ENCODE results near the gene FRMD1.

FRMD1 gene

DNA sequence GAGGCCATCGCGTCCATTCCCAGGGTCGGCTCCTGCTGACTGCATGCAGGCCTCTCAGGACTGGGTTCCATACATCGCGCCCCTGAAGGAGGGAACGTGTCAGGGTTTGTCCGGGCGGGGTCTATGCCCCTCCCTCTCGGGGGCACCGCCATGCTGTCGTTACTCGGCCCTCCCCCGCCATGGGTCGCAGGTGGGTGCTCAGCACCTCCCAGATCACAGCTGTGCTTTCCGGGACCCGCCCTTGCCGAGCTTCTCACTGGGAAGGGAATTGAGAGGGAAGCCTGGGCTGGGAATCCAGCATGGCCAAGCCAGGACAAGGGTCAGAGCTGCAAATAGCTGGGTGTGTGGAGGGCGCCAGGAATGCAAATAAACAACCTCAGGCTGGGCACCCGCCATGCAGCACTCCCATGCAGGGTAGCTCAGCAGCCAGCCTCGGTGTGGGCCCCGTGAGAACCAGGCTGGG lies at the start of gene FRMD1:
FRMD1 (minus strand) TSS at position 270 of the 463 bp plus-strand sequence; CDS start at position 152, 118 bp downstream.
- Histone ChIP-seq H3K27ac (ENCODE audit: low read depth, low read length) (no peak within 1 kb of the TSS), H3K36me3 (ENCODE audit: insufficient read depth, low read length) (no peaks in the 10 kb centered on the region), H2AFZ (ENCODE audit: low read length, unreplicated experiment) (no peak within 1 kb of the TSS), H3K4me3 (ENCODE audit: low read depth, low read length) (no peak within 1 kb of the TSS), H3K79me2 (ENCODE audit: control insufficient read depth, insufficient read depth, low read length, unreplicated experiment) (no peaks in the 10 kb centered on the region), H3K4me1 (ENCODE audit: control insufficient read depth, insufficient read depth, low read length, unreplicated experiment) (no peaks in the 10 kb centered on the region), H3K27me3 (ENCODE audit: insufficient read depth, low read length) (no peaks in the 10 kb centered on the region)

DNA sequence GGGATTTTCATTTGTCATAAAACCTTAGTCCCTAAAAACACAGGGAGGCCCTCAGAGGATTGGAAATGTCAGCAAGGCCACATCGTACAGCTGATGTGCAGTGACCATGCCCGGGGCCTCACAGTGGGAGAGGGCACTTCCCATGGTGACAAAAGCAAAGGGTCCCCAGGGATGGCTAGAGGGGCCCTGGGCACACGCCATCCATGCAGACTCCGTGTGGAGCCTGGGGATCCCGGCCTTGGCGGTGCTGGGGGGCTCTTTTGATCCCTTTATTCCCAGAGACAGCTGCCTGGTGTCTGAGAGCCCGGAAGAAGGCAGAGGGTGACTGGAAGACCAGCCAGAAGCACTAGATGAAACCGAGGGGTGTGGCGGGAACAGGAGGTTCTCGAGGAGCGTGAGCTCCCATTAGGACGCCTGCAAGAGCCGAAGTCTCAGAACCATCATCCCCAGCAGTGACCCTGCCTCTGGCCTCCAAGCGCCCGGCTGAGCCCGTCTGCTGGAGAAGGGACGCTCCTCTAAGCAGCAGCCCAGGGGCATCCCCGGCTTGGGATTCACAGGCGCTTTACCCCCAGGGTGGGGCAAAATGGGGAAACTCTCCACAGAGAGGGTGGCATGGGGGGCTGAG lies 49.1 kb upstream of the FRMD1 start:
- Histone ChIP-seq H2AFZ (ENCODE audit: low read length, unreplicated experiment) (no peak overlapping the region), H3K27me3 (ENCODE audit: insufficient read depth, low read length) (peaks cover 3% of the 10 kb centered on the region; the same call in 1 of the 2 replicates), H3K4me1 (ENCODE audit: control insufficient read depth, insufficient read depth, low read length, unreplicated experiment) (peaks cover 9% of the 10 kb centered on the region), H3K27ac (ENCODE audit: low read depth, low read length) (no peak overlapping the region), H3K79me2 (ENCODE audit: control insufficient read depth, insufficient read depth, low read length, unreplicated experiment) (no peaks in the 10 kb centered on the region), H3K36me3 (ENCODE audit: insufficient read depth, low read length) (no peaks in the 10 kb centered on the region), H3K4me3 (ENCODE audit: low read depth, low read length) (no peak overlapping the region)

DNA sequence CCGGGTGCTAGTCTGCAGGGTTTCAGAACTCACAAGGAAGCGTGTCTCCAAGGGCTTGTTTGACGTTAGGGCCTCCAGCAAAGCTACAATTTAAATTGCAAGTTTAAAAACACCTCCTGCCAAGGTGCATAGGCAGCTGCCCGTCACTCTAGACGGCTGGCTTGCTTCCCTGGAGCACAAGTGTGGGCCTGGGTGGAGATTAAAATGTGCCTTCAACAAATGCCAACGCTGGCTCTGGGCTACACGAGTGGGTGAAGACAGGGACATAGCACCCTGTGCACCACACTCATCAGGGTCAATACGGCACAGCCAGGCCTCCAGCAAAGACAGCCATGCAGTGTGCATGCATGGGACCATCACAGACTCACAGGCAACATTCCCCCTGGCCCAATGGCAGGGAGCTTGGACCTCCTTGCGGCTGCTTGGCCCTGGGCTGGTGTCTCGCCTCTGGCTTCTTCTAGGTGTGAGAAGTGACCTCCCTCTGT lies 48.4 kb upstream of the FRMD1 start:
- H2AFZ ChIP-seq (ENCODE audit: low read length, unreplicated experiment): no peak overlapping the region
- H3K4me3 ChIP-seq (ENCODE audit: low read depth, low read length): no peak overlapping the region
- H3K27me3 ChIP-seq (ENCODE audit: insufficient read depth, low read length): peaks cover 3% of the 10 kb centered on the region; the same call in 1 of the 2 replicates
- H3K79me2 ChIP-seq (ENCODE audit: control insufficient read depth, insufficient read depth, low read length, unreplicated experiment): no peaks in the 10 kb centered on the region
- no peak overlapping the region for H3K27ac ChIP-seq (ENCODE audit: low read depth, low read length)
- no peaks in the 10 kb centered on the region for H3K36me3 ChIP-seq (ENCODE audit: insufficient read depth, low read length)
- peaks cover 4% of the 10 kb centered on the region for H3K4me1 ChIP-seq (ENCODE audit: control insufficient read depth, insufficient read depth, low read length, unreplicated experiment)

DNA sequence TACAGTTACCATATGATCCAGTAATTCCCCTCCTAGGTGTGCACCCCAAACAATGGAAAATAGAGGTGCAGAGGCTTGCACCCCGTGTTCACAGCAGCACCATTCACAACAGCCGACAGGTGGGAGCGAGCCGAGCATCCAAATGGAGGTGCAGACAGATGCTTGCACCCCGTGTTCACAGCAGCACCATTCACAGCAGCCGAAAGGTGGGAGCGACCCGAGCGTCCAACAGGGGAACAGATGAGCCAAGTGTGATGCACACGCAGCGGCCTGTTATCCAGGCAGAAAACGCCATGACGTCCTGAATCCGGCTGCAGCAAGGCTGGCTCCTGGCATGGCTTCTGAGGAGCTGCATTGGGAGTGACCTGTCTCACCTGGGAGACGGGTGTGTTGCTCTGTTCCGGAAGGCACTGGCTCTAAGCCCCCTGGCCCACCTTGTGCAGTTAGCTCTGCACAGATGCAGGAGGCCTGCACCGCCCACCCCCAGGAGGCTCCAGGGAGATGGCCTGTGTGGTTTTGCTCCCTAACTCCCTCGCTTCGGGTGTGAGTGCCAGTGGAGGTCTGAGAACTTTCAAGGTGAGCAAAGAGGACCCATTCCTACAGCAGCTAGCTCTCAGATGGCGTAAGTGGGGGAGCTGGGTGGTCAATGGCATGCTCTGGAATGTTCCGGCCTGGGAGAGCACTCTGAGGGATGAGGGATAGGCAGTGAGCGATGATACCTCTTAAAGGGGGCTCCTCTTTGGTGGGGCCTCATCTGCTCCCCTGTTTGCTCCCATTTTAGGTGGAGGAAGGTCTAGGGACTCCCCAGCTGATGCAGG lies 47.8 kb upstream of the FRMD1 start:
- no peaks in the 10 kb centered on the region for H3K79me2 ChIP-seq (ENCODE audit: control insufficient read depth, insufficient read depth, low read length, unreplicated experiment)
- H3K36me3 ChIP-seq (ENCODE audit: insufficient read depth, low read length): no peaks in the 10 kb centered on the region
- no peak overlapping the region for H2AFZ ChIP-seq (ENCODE audit: low read length, unreplicated experiment)
- no peak overlapping the region for H3K4me3 ChIP-seq (ENCODE audit: low read depth, low read length)
- no peak overlapping the region for H3K27ac ChIP-seq (ENCODE audit: low read depth, low read length)
- no peaks in the 10 kb centered on the region for H3K4me1 ChIP-seq (ENCODE audit: control insufficient read depth, insufficient read depth, low read length, unreplicated experiment)
- H3K27me3 ChIP-seq (ENCODE audit: insufficient read depth, low read length): peaks cover 3% of the 10 kb centered on the region; the same call in 1 of the 2 replicates

DNA sequence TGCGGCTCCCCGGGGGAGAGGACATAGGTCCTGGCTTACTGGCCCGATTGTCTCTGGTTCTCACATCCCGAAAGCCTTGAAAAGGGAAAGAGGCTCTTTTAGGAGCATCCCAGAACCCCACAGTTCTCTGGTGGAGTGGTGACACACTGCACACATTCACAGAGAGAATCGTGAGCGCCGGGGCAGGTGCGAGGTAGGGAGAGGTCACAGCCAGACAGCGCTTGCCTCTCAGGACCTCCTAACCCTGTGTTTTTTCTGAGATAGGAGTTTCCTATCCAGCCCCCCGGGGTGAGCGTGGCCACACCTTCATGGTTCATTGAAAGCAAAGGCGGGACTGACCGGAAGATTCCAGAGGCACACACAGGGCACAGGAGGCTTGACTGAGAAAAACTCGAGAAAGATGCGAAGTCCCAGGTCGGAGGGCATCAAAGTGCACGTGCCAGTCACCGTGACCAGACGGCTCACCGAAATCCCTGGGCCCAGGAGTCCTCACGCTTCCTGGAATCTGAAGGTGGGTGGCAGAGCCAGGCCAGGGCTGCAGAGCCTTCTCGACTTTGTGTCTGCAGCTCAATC lies 46.5 kb upstream of the FRMD1 start:
- H3K79me2 ChIP-seq (ENCODE audit: control insufficient read depth, insufficient read depth, low read length, unreplicated experiment): no peaks in the 10 kb centered on the region
- no peaks in the 10 kb centered on the region for H3K4me1 ChIP-seq (ENCODE audit: control insufficient read depth, insufficient read depth, low read length, unreplicated experiment)
- no peak overlapping the region for H3K27ac ChIP-seq (ENCODE audit: low read depth, low read length)
- H3K36me3 ChIP-seq (ENCODE audit: insufficient read depth, low read length): no peaks in the 10 kb centered on the region
- peaks cover 3% of the 10 kb centered on the region; the same call in 1 of the 2 replicates for H3K27me3 ChIP-seq (ENCODE audit: insufficient read depth, low read length)
- no peak overlapping the region for H3K4me3 ChIP-seq (ENCODE audit: low read depth, low read length)
- H2AFZ ChIP-seq (ENCODE audit: low read length, unreplicated experiment): no peak overlapping the region

DNA sequence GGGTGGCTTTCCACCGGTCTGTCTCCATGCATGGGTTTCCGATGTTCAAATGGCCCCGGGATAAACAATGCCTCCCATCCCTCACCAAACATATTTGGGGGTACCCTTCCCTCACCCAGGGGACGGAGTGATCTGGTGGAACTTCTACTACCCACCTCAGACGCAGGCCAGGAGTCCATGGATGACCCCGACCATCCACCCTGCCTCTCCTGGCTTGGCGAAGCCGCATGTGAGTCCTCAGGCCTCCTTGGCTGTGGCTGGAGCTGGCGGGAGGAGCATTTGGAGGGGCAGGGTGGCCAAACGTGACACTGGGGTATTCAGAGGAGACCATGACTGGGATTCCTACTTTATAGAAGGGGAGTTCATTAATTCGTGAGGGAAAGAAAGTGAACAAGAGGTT lies 45.9 kb upstream of the FRMD1 start:
- H2AFZ ChIP-seq (ENCODE audit: low read length, unreplicated experiment): no peak overlapping the region
- H3K4me3 ChIP-seq (ENCODE audit: low read depth, low read length): no peak overlapping the region
- H3K27me3 ChIP-seq (ENCODE audit: insufficient read depth, low read length): peaks cover 3% of the 10 kb centered on the region; the same call in 1 of the 2 replicates
- no peaks in the 10 kb centered on the region for H3K36me3 ChIP-seq (ENCODE audit: insufficient read depth, low read length)
- H3K79me2 ChIP-seq (ENCODE audit: control insufficient read depth, insufficient read depth, low read length, unreplicated experiment): no peaks in the 10 kb centered on the region
- no peaks in the 10 kb centered on the region for H3K4me1 ChIP-seq (ENCODE audit: control insufficient read depth, insufficient read depth, low read length, unreplicated experiment)
- H3K27ac ChIP-seq (ENCODE audit: low read depth, low read length): no peak overlapping the region

DNA sequence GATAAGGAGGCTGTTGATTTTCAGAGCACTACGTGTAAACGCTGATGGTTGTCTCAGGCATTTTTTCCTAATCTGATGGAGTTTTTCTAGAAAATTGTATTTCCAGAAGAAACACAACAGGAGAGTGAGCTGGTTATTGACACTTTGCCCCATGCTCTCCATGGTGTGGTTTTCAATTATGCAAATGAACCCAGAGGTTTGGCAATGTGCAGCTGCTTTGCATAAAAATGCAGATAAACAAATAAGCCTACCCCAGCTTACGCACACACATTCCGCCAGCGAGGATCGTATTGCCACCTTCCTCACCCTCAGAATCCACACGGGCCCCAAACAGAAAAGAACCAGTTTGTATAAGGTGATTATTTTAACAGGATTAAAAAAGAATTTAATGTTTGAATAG lies 45.1 kb upstream of the FRMD1 start:
- H3K27ac ChIP-seq (ENCODE audit: low read depth, low read length): no peak overlapping the region
- H3K36me3 ChIP-seq (ENCODE audit: insufficient read depth, low read length): no peaks in the 10 kb centered on the region
- H2AFZ ChIP-seq (ENCODE audit: low read length, unreplicated experiment): no peak overlapping the region
- H3K4me1 ChIP-seq (ENCODE audit: control insufficient read depth, insufficient read depth, low read length, unreplicated experiment): no peaks in the 10 kb centered on the region
- H3K79me2 ChIP-seq (ENCODE audit: control insufficient read depth, insufficient read depth, low read length, unreplicated experiment): no peaks in the 10 kb centered on the region
- no peak overlapping the region for H3K4me3 ChIP-seq (ENCODE audit: low read depth, low read length)
- H3K27me3 ChIP-seq (ENCODE audit: insufficient read depth, low read length): peaks cover 3% of the 10 kb centered on the region; the same call in 1 of the 2 replicates

DNA sequence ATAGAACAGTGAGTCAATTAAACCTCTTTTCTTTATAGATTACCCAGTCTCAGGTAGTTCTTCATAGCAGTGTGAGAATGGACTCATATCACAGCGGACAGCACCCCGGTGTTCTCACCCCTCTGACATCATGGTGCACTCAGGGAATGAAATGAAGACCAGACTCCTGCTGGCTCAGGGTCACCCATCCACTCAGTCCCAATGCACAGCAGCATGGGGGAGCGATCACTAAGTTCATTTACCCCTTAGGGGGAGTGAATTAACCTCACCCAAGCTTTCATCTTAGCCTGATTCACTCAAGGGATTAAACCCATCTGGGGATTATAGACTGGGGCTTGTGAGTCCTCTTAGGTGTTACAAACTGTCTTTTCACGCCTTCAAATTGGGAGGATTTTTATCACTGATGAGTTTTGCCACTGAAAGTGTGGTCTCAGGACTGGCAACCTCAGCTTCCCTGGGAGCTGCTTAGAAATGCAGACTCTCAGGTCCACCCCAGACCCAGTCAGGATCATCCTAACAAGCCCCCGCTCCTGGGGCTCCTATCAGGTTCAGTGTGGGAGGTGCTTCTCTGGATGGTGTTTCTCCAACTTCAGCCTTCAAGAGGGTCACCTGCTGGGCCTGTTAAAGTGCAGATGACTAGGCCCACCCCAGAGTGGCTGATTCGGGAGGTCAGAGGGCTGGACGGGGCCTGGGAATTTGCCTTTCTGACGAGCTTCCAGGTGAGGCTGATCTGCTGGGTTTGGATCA lies 44.3 kb upstream of the FRMD1 start:
- no peak overlapping the region for H3K27ac ChIP-seq (ENCODE audit: low read depth, low read length)
- no peaks in the 10 kb centered on the region for H3K4me1 ChIP-seq (ENCODE audit: control insufficient read depth, insufficient read depth, low read length, unreplicated experiment)
- peaks cover 3% of the 10 kb centered on the region; the same call in 1 of the 2 replicates for H3K27me3 ChIP-seq (ENCODE audit: insufficient read depth, low read length)
- no peak overlapping the region for H2AFZ ChIP-seq (ENCODE audit: low read length, unreplicated experiment)
- no peaks in the 10 kb centered on the region for H3K79me2 ChIP-seq (ENCODE audit: control insufficient read depth, insufficient read depth, low read length, unreplicated experiment)
- H3K4me3 ChIP-seq (ENCODE audit: low read depth, low read length): no peak overlapping the region
- H3K36me3 ChIP-seq (ENCODE audit: insufficient read depth, low read length): no peaks in the 10 kb centered on the region

DNA sequence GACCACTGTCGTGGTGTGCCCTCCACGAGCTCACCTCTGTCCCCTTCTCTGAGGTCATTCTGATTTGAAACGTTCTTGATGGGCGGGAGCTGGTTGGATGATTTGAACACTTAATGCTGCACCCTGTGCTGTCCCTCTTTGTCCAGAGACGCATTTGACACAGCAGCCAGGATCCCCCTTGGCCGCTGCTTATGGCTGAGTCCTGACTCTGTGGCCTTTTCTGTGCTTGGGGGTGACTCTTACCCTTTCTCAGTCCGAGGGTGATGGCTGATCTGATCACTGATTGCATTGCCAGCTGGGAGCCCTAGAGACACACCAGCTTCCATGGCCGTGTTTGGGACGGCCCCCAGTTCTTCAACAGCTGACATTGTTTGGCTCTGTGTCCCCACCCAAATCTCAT lies 43.5 kb upstream of the FRMD1 start:
- H3K4me1 ChIP-seq (ENCODE audit: control insufficient read depth, insufficient read depth, low read length, unreplicated experiment): no peaks in the 10 kb centered on the region
- no peaks in the 10 kb centered on the region for H3K79me2 ChIP-seq (ENCODE audit: control insufficient read depth, insufficient read depth, low read length, unreplicated experiment)
- no peaks in the 10 kb centered on the region for H3K36me3 ChIP-seq (ENCODE audit: insufficient read depth, low read length)
- no peak overlapping the region for H3K27ac ChIP-seq (ENCODE audit: low read depth, low read length)
- no peak overlapping the region for H3K4me3 ChIP-seq (ENCODE audit: low read depth, low read length)
- H2AFZ ChIP-seq (ENCODE audit: low read length, unreplicated experiment): no peak overlapping the region
- peaks cover 3% of the 10 kb centered on the region; the same call in 1 of the 2 replicates for H3K27me3 ChIP-seq (ENCODE audit: insufficient read depth, low read length)

DNA sequence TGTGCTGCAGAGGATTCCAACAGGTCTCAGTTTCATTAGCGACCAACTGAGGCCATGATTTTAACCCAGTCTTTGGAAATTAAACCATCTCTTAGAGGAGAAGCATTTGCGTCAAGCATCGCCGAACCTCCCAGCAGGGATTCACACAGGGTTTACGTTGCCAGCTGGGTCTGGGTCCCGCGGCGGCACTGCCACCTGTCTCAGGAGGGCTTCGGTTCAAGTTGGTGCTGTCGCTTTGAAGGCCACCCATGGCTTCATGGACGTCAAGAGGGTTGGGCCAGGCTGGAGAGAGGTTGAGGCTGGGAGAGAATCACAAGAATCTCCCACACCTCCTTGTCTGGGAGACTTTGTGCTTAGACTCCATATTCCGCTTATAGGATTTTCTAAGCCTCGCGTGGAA lies 43.0 kb upstream of the FRMD1 start:
- Histone ChIP-seq H3K27me3 (ENCODE audit: insufficient read depth, low read length) (peaks cover 3% of the 10 kb centered on the region; the same call in 1 of the 2 replicates), H2AFZ (ENCODE audit: low read length, unreplicated experiment) (no peak overlapping the region), H3K4me1 (ENCODE audit: control insufficient read depth, insufficient read depth, low read length, unreplicated experiment) (no peaks in the 10 kb centered on the region), H3K79me2 (ENCODE audit: control insufficient read depth, insufficient read depth, low read length, unreplicated experiment) (no peaks in the 10 kb centered on the region), H3K4me3 (ENCODE audit: low read depth, low read length) (no peak overlapping the region), H3K36me3 (ENCODE audit: insufficient read depth, low read length) (no peaks in the 10 kb centered on the region), H3K27ac (ENCODE audit: low read depth, low read length) (no peak overlapping the region)

Data from ACC112 (cell line).